Glomerular visceral epithelial cell (primary cell): ENCODE measurements around the gene CPSF3.

Experiments used
- DNase-seq: peaks from one replicate; pipeline ENCODE4 v3.0.0-alpha.2; 2016; ENCODE audit errors: extremely low spot score

Gene CPSF3

DNA sequence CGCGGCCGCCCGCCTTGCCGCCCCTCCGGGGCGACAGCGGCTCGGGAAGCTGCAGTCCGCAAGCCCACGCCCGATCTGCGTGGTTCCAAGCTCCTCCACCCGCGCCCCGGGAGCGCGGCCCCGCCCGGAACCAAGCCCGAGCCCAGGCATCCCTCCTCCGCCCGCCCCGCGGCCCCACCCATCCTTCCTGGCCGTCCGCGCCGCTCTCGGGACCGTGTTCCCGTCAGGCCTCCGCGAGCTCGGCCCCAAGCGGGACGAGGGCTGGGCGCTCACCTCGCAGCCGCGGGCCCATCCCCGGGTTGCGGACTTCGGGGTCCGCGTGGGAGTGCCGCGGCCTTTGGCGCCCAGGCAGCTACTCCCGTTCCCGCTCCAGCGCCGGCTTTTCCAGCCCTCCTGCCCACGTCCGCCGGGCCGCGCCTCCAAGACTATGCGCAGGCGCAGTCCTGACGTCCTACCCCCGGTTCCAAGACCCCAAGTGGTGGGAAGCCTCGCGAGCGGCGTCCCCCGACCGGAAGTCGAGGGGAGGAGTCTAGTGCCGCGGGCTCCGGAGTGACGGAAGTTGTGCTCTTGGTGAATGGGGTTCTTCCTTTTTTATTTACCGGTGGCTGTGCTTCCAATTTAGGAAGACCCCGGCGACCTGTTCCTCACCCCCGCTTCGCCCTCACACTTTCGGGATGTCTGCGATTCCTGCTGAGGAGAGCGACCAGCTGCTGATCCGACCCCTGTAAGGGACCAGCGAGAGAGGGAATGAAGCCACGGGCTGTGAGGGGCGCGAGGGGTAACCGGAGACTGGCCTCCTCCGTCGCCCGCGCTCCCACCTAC lies at the start of gene CPSF3, which contains the start of gene ITGB1BP1:
CPSF3 (plus strand) TSS at position 555 of the 822 bp plus-strand sequence; CDS start at position 675, 120 bp downstream.
ITGB1BP1 (minus strand) TSS at position 429 of the 822 bp plus-strand sequence. CDS start 4,831 bp downstream, outside the sequence.
- DNase-seq = peak; percentile 97

DNA sequence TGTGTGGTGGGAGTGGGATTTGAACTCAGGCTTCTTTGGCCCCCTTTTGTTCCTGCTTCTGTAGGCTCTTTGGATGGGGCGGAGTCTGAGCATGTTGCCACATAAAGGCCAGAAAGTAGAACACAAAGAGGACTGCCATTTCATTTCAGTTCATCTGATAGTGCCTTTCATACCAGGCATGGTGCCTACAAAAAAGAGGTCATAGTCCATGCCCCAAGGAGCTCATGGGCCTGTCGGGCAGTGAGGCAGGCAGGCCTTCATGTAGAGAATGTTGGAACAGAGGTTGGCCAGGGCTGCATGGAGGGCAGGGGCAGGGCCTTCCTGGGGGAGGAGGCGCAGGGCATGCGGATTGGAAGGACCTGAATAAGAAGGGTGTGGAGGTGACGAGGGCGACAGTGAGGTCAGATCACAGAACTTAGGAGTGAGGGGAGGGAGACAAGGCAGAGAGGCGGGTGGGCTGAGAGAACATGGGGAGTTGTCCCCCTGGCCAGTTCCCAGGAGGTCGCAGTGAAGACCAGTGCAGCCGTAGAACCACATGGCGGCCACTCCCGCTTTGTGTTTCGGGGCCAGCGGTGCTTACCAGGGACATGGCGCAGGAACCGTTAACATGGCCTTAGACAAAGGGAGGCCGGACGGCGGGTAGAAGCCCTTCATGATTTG lies 49.3 kb upstream of the CPSF3 start:
- no peak for DNase-seq

DNA sequence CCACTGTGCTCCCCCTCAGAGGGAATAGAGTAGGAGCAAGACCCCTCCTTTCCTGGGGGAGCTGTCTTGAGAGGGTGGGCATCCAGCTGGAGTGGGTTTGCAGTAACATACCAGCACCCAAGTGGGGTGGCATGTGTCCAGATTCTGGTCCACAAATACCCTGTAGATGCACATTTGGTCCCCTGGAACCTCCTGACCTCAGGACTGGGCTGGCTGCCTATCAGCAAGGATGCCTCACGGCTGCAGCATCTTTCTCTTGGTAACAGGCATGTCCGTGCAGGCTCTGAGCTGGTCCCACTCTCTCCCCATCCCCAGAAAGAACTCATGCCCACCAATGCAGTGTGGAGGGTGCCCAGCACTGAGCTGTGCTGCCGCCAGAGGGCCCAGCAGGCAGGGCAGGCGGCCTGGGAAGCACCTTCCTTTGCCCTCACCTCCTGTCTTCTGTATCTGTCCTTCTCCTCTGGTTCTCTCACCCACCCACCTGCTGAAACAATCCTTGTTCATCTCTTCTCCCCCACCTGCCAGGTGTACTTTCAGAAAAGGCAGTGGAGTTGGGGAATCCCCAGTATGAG lies 47.5 kb upstream of the CPSF3 start:
- no peak for DNase-seq

- DNase-seq = no peak
Measured at GRCh38 chr2:9377461-9378097, 45.9 kb upstream of the CPSF3 start.

DNA sequence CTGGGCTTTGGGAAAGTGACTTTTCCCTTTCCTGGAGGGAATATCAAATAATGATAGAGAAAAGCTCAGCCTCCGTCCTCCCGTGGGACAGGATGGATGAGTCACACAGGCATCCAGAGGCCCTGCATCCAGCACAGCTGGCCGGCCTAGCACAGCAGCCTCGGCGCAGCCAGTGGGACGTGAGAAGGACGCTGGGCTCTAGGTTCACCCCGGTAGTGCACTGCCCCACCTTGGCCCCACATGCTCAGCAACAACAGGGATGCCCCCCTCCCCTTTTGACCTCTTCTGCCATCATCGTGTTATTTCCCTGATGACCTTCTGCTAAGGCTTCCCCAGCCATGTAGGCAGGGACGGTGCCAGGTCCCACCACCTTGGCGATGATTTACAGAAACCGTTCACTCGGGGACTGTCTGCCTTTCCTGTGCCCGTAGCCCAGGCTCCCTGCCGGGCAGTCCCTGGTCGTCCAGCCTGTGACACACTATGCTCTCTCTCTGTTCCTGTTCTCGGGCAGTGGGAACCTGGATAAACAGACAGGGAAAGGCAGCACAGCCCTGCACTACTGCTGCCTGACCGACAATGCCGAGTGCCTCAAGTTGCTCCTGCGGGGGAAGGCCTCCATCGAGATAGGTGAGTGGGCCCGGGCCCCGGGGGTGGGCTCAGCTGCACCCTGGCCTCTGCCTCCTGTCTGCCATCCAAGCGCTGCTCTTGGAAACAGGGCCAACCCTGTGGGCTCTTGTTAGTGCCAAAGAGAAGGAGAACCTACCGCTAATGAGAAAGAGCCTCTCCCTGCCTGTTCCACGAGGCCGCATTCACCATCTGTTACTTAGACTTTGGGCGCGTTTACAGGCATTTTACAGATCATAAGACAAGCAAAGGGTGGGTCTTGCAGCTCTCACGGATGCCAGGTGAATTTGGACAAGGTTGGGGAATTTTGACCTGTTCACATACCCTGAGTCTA lies 44.7 kb upstream of the CPSF3 start:
- DNase-seq = peak; percentile 80

DNA sequence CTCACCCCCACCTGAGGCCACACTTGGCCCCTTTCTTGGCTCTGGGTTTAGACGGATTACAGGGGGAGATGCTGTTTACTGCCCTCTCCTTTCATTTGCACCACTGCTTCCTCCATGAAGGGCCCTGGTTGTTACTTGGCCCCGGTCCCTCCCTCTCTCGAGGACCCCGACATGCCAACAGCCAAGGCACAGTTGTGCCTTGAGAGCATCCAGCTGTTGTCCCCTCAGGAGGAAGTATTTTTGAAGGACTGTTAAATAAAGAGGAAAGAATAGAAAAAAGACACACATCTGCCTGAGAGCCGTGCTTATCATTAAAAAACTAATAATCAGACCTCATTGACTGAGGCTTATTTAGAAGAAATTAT lies 44.1 kb upstream of the CPSF3 start:
- DNase-seq = no peak

DNA sequence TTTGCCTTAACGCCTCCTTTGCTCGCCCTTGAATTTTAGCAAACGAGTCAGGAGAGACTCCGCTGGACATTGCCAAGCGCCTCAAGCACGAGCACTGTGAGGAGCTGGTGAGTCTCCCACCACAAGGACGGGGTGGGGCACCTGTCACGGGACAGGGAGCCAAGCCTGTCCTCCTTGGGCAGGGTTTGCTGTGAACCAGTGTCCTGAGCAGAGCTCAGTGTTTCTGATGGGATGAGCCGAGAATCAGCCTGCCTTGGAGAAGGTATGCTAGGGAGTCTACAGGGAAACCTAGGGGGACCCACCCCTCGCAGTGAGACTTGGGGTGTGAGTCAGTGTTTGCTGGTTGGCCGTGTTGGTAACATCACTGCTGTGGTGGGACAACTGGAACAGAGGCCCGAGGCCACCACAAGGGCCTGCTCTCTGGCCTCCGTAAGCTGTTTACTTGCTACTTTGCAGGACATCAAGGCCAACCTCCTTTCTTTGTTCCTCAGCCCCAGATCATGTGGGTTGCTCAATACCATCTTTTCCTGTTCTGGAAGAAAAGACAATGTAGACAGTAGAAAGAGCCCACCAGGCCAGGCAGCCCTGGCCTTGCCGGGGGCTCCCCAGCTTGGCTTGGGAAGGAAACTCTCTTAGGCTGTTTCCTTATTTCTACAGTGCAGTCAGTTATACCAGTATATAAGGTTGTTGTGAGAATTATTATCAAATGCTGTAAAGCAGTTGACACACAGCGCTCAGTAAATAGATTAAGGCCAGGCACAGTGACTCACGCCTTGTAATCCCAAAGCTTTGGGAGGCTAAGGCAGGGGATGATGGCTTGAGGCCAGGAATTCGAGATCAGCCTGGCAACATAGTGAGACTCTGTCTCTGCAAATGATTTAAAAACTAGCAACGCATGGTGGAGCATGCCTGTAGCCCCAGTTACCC lies 42.5 kb upstream of the CPSF3 start:
- peak; percentile 88 for DNase-seq

DNA sequence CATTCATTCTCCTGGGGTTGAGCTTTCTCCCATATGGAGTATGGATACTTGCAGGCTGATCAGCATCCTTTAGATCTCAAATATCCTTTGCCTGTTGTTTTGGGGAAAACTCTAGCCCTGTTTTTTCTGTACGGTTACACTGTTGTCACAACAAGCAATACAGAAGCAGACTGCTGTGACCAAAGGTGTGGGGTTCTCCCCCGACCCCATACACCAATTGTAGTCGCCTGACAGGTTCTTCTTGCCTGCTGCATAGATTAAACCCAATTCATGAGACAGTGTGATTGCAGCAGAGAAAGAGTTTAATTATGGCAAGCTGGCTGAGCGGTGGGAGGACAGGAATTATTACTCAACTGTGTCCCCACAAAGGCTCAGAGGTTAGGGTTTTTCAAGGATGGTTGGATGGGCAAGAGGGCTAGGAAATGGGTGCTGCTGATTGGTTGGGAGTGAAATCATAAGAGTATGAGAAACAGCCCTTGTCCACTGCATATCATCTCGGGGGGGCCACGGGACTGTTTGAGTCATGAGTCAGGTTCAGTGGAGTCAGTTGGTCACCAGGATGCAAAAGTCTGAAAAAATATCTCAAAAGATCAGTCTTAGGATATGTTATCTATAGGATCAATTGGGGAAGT lies 40.7 kb upstream of the CPSF3 start:
- peak; percentile 67 for DNase-seq

DNA sequence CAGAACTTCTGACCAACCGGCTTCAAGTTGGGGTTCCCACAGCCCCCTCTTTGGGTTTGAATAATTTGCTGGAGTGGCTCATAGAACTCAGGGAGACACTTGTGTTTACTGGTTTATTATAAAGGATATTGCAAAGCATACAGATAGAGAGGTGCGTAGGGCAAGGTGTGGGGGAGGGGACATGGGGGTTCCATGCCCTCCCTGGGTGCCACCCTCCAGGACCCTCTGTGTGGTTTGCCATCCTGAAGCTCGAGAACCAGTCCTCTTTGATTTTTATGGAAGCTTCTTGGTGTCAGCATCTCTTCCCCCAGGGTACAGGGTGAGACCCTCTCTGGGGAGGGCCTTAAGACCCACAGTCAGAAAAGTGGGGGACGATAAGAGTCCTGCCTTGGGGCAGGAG lies 38.9 kb upstream of the CPSF3 start:
- DNase-seq = no peak

DNA sequence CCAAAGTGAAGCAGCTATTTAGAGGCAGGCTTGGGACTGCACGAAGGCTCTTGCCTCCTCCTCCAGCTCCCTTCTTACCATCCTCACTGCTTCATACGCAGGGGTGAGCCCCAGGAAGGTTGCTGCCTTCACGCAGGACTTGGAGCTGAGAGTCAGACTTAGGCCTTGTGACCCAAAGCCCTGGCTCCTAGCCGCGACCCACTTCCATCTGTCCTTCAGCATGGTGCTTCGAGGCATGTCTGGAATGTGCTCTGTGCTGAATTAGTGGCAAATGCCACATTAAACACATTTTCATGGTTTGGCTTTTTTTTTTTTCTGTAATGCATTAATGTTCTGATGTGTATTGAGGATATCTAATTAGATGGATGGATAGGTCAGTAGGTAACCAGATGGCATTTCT lies 37.6 kb upstream of the CPSF3 start:
- peak; percentile 67 for DNase-seq

DNA sequence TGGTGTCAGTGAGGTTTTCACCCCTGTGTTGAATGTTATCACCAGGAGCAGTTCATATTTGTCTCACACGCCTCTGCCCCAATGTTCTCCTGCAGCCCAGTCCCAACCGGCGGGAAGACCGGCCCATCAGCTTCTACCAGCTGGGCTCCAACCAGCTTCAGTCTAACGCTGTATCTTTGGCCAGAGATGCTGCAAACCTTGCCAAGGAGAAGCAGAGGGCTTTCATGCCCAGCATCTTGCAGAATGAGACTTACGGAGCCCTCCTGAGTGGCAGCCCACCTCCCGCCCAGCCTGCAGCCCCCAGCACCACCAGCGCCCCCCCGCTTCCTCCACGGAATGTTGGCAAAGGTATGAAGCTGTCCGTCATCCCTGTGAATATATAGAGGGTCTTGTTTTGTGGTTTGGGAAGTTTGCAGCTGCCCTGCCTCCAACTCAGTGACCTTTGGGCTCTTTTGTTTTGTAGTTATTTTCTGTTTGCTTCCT lies 35.2 kb upstream of the CPSF3 start:
- no peak for DNase-seq

DNA sequence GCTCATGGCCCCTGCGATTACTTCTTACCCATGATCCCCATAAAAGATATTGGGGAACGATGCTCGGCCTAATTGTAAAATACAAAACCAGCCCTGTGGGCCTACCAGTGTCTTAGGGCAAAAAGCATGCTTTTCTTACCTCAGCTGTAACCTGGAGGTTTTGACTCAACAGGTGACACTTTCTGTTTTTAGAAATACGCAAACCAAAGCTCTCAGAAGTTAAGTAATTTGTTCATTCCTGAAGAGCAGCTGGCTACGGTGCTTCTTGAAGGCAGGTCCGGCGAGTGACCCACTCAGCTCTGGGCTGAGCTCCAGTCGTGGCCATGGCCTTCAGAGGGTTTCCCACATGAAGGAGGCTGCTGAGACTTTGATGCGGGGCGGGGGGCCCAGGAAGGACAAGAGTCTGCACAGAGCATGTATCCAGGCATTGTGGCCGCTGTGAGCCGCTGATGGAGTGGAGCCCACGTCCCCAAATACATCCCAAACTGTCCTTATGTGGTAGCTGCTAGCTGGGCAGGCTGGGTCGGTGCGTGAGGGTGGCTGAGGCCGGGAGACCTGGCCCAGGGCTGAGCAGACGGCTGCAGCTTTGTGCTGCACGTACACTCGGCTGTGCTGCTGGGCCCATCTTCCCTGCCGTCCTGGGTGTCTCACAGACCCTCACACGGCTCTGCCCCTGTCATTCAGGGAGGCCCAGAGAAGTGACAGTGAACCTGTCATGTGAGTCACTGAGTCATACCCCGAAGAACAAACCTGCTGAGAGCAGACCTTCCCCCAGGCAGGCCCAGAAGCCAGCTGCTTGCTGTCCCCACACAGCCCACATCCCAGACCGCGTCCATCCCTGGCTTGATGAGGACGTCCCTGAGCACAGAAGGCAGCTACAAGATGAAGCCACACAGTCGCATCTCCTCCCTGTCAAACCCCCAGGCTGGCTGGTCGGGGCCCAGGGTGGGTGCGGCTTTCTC lies 34.2 kb upstream of the CPSF3 start:
- DNase-seq = no peak

DNA sequence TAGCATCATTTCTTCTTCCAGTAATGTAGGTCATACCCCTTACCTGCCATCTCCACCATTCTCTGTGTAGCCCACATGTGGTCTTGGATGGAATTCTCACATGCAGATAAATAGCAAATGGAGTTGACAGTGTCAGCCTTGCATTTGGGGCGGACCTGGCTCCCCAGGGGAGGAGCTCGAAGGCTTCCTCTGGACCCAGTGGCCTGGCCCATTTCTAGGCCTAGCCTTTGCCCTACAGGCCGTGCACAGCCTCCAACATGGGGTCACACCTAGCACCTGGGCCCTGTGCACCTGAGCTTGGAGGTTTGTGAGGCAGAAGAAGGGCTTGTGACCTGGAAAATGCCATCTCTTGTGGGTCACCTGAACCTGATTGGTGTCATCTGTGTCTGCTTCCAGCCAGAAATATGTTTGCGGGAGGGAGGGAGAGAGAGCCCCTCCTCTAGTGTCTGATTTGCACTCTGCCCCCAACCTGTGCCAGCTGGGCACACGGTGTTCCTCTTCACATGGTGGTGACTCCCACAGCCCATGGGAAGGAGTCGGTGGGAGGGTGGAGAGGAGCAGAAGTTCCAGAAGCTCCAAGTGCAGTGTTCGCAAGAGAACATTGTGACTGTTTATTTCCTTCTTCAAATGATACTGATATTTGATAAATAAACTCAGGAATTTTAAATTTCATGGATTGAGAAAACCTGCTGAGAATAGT lies 33.2 kb upstream of the CPSF3 start:
- no peak for DNase-seq

GRCh38 chr2:9390991-9391390 lies 32.5 kb upstream of the CPSF3 start:
- DNase-seq = no peak

DNA sequence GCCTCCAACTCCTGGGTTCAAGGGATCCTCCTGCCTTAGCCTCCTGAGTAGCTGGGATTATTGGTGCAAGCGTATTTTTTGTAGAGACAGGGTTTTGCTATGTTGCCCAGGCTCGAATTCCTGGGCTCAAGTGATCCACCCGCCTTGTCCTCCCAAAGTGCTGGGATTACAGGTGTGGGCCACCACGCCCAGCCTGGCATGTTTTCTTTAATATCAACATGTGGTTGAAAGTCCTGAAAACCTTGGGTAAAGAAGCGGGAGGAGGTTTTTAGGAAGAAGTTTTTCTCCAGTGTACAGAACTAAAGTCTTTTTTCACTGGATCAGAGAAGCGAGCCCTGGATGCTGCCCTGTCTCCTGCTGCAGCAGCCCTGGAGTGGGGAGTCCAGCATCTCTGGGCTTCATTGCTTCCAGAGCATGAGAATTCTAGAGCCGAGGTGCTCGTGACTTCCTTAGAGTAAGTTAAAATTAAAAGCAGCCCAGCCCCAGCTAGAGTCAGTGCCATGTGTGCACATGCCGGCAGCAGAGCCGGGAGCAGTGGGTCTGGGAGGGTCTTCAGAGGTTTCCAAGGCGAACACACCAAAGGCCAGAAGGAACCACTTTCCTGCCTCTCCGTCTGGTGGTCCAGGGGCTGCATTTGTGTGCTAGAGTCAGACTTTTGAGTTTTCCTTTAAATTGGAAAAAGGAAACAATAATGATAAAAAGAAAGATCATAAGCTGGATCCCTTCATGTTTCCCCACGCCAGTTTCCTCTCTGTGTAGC lies 31.3 kb upstream of the CPSF3 start:
- DNase-seq = no peak

DNA sequence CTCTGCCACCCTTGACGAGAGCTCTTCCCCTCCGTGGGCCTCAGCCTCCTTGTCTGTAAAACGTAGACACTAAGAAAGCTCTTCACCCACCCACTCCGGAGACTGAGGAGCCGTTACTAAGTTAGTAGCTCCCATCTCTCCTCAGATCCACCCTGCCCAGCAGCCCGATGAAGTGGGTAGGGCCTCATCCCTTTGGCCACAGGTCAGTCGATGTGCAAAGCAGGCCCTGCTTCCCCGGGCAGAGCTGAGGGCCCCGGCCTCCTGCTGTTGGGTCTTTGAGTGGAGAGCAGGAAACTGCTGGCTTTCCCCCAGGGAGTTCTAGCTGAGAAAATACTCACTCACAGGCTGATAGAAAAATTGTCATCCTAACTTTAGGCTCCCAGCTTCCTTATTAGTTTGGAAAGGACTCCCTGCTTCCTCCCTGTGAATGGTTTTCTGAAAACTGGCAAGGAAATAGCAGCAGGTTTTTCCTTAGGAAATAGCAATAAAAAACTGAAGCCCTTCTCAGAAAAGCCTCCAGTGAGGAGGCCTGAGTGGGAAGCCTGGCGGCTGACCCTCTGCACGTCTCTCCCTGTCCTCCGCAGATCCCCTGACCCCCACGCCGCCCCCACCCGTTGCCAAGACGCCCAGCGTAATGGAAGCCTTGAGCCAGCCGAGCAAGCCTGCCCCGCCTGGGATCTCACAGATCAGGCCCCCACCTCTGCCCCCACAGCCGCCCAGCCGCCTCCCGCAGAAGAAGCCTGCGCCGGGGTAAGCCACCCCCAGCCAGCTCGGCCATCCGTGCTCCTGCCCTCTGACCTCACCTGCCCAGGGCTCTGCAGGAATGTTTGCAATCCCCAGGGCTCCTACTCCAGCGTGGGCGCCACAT lies 30.3 kb upstream of the CPSF3 start:
- DNase-seq = no peak
